Stimulated activated CD4-positive, alpha-beta T cell treated with anti-CD3 and anti-CD28 coated beads, Interleukin-15, amount 100 ng/mL, for 24 hours (primary cell): ENCODE results near the gene GLOD5.
A peak's percentile ranks its signal among the peaks of the same experiment; 100 is the strongest.

Experiments
- DNase-seq: peaks from one replicate; pipeline ENCODE4 v3.0.0-alpha.2; 2020

Gene GLOD5

GRCh38 chrX:48761674-48762471 is at the start of gene GLOD5:
GLOD5 (plus strand) TSS chrX:48761747; CDS start chrX:48761791, 44 bp downstream.
- DNase-seq: peak; percentile 11

GRCh38 chrX:48711929-48712505 is 49.5 kb upstream of the GLOD5 start:
- no peak for DNase-seq

- DNase-seq: no peak
Observed at GRCh38 chrX:48713847-48714246, 47.7 kb upstream of the GLOD5 start.

- DNase-seq: no peak
Observed at GRCh38 chrX:48714573-48714972, 47.0 kb upstream of the GLOD5 start.

- DNase-seq: no peak
Observed at GRCh38 chrX:48715072-48715471, 46.5 kb upstream of the GLOD5 start.

- DNase-seq: no peak
Observed at GRCh38 chrX:48715876-48716502, 45.6 kb upstream of the GLOD5 start.

- DNase-seq: no peak
Observed at GRCh38 chrX:48719958-48720357, 41.6 kb upstream of the GLOD5 start.

GRCh38 chrX:48720577-48721250 is 40.8 kb upstream of the GLOD5 start:
- DNase-seq: no peak

- DNase-seq: no peak
Observed at GRCh38 chrX:48721916-48722315, 39.6 kb upstream of the GLOD5 start.

- no peak for DNase-seq
Observed at GRCh38 chrX:48726596-48726995, 35.0 kb upstream of the GLOD5 start.

GRCh38 chrX:48728653-48729052 is 32.9 kb upstream of the GLOD5 start:
- no peak for DNase-seq

- no peak for DNase-seq
Observed at GRCh38 chrX:48736303-48736702, 25.2 kb upstream of the GLOD5 start.

GRCh38 chrX:48736878-48737212 is 24.7 kb upstream of the GLOD5 start:
- no peak for DNase-seq

- peak; percentile 89 for DNase-seq
Observed at GRCh38 chrX:48737213-48737938, 24.2 kb upstream of the GLOD5 start.

GRCh38 chrX:48737940-48738339 is 23.6 kb upstream of the GLOD5 start:
- no peak for DNase-seq

GRCh38 chrX:48741834-48742233 is 19.7 kb upstream of the GLOD5 start:
- DNase-seq: no peak

- no peak for DNase-seq
Observed at GRCh38 chrX:48745222-48745621, 16.3 kb upstream of the GLOD5 start.

- no peak for DNase-seq
Observed at GRCh38 chrX:48747415-48748016, 14.0 kb upstream of the GLOD5 start.

- DNase-seq: no peak
Observed at GRCh38 chrX:48749182-48749581, 12.4 kb upstream of the GLOD5 start.

GRCh38 chrX:48751343-48751742 is 10.2 kb upstream of the GLOD5 start:
- DNase-seq: peak; percentile 10

GRCh38 chrX:48752498-48752897 is 9.0 kb upstream of the GLOD5 start:
- no peak for DNase-seq

- no peak for DNase-seq
Observed at GRCh38 chrX:48753708-48754228, 7.8 kb upstream of the GLOD5 start.
